Astrocyte of the cerebellum (primary cell): Measurements from ENCODE around the gene ADAMTS1.

Experiments
- DNase-seq: peaks from one replicate; pipeline ENCODE4 v3.0.0-alpha.2; 2011; ENCODE audit warnings: low read depth
- H3K4me3 ChIP-seq: 2 replicates; pipeline ENCODE4 v1.5.1; 2011; ENCODE audit warnings: mild to moderate bottlenecking, low read depth, low read length, moderate library complexity
- CTCF ChIP-seq: IDR thresholded peaks from 2 replicates; pipeline ENCODE4 v1.5.1; 2012; ENCODE audit warnings: low read length, low read depth, moderate library complexity, mild to moderate bottlenecking; ENCODE audit errors: missing control alignments
- in situ Hi-C: cut with HindIII; loops from 2 replicates; pipeline ENCODE4 v1.10.0; 2017; ENCODE audit warnings: low sequenced_read_pairs

The ADAMTS1 gene

DNA sequence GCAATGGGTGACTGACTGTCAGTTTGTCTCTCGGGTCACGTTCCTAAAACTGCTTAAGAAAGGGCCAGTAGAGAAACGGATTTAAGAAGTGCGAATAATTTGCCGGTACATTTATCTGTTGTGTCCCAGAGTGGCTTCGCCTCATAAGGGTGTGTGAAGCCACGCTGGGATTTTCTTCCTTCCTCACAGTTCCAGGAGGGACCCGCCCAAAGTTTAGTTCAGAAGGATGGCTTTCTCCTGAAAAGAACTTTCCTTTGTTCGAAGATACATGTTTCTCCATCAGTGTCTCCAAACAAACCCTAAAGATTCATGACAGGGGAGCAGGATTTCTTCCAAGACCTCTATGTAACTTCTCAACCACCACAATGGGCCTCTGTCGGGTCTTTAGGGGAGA, 49.8 kb downstream of the ADAMTS1 start:
- in situ Hi-C loops = no loop called here
- TF ChIP-seq CTCF = no peak
- H3K4me3 ChIP-seq = no peak overlapping the region
- no peak for DNase-seq

DNA sequence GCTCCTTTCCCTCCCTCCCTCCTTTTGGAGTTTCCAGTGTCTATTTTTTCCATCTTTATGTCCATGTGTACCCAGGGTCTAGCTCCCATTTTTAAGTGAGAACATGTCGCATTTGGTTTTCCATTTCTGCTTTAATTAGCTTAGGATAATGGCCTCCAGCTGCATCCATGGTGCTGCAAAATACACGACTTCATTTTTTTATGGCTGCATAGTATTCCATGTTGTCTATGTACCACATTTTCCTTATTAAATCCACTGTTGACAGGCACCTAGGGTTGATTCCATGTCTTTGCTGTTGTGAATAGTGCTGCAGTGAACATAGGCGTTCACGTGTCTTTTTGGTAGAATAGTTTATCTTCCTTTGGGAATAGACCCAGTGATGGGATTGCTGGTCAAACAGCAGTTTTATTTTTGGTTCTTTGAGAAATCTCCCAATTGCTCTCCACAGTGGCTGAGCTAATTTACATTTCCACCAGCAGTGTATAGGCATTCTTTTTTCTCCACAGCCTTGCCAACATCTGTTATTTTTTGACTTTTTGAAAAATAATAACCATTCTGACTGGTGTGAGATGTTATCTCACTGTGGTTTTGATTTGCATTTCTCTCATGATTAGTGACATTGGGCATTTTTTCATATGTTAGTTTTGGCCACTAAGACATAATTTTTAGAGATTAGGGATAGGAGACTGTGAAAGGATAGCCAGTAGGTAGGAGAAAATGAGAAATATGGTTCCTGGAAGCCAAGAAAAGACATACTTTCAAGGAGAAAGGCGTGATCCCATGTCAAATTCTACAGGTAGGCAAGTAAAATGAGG, 50.4 kb downstream of the ADAMTS1 start:
- TF ChIP-seq CTCF = no peak
- no peak overlapping the region for H3K4me3 ChIP-seq
- DNase-seq = no peak
- in situ Hi-C loops = no loop called here

DNA sequence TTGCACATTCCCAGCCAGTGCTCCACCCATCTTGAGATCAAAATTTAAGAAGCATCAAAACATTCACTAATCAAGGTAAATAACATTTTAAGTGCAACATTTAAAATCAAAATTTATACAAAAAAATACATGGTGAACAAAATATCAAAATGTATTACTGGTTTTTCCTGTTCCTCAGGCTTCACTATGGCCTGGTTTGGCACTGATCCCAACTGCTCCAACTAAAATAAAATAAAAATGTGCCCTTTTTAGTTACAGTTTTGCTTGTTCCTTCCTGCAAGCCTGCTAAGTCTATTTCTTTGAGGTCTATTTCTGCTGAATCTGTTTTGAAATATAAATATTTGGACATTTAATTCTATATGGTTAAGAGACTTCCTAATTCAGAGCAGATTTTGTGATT, 54.9 kb downstream of the ADAMTS1 start:
- in situ Hi-C loops = no loop called here
- TF ChIP-seq CTCF = no peak
- no peak overlapping the region for H3K4me3 ChIP-seq
- DNase-seq = no peak

GRCh38 chr21:26788790-26789189, 56.4 kb downstream of the ADAMTS1 start:
- TF ChIP-seq CTCF = no peak
- in situ Hi-C loops = no loop called here
- no peak for DNase-seq
- H3K4me3 ChIP-seq = no peak overlapping the region
